Measurements from ENCODE around the gene DCST2.

DNA sequence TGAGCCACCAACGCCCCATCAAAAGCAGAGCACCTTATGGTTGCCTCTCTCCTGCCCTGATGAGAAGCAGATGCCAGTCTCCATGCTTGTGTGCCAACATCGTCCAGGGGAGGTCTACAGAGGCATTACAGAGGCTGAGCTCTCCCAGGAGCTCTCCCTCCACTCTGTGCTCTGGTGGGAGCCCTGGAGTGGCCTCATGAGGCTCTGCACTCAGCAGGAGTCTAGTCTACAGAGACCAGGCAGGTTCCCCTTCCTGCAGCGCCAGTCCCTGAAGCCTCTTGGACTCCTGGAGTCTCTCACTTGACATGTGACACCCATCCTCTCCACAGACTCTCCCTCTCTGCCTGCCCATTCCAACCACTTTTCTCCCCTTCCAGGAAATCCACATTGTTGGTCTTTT is 3.5 kb upstream of the DCST2 start:
- TF ChIP-seq YY1 (IDR thresholded peaks at IDR 0.05; ENCODE audit: insufficient read depth, insufficient read length) (no peak), ZNF274 (IDR thresholded peaks at IDR 0.05; ENCODE audit: low read depth, low read length) (no peak), SUZ12 (IDR thresholded peaks at IDR 0.05; ENCODE audit: extremely low read depth, insufficient read depth, insufficient read length) (no peak)
